ENCODE measurements around the gene DOP1B.

GRCh38 chr21:36127250-36127904 lies 29.2 kb upstream of the DOP1B start:
- TF ChIP-seq POLR2AphosphoS5 (IDR thresholded peaks at IDR 0.05) (no peak), POLR2A (IDR thresholded peaks at IDR 0.05) (no peak), EP300 (IDR thresholded peaks at IDR 0.05) (no peak), CTCF (IDR thresholded peaks at IDR 0.05) (no peak)
